Measurements from ENCODE around the gene FAM25A.
"Not testable (repeated sequence)": the region's sequence is repeated elsewhere in the genome, so short reads cannot be mapped to it uniquely, and the experiment has no call there.

Gene FAM25A

DNA sequence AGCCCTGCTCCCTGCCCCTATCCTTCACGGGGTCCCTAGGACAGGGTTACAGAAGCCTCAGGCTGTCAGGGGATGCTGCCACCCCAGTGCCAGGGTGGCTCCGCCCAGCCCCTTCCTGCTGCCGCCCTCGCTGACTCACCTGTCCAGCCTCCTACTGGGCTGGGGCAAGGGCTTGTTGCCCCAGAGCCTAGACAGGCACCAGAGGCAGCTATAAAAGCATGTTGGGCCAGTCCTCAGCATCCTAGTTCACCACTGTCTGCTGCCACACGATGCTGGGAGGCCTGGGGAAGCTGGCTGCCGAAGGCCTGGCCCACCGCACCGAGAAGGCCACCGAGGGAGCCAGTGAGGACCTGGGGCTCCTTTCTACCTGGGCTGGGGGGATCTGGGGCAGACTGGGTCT, at the start of gene FAM25A:
Gene FAM25A, plus strand, starts transcription at position 239 of the 400 bp plus-strand sequence. Its CDS starts 31 bp downstream, at position 270.
- DNase-seq (ENCODE audit: low read depth), result not testable (repeated sequence)

DNA sequence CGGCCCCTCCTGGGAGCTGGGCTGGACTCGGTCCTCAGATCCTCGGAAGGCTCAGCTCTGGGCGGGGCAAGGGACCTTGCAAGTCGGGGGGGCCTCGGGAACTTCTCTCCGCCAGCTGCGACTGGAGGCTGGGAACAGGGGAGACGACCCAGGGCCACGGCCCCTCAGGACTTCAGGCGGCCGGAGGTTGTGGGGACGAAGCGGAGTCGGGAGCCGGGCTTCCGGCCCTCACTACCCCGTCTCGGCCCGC, 49.2 kb upstream of the FAM25A start:
- DNase-seq (ENCODE audit: low read depth), result no peak

DNA sequence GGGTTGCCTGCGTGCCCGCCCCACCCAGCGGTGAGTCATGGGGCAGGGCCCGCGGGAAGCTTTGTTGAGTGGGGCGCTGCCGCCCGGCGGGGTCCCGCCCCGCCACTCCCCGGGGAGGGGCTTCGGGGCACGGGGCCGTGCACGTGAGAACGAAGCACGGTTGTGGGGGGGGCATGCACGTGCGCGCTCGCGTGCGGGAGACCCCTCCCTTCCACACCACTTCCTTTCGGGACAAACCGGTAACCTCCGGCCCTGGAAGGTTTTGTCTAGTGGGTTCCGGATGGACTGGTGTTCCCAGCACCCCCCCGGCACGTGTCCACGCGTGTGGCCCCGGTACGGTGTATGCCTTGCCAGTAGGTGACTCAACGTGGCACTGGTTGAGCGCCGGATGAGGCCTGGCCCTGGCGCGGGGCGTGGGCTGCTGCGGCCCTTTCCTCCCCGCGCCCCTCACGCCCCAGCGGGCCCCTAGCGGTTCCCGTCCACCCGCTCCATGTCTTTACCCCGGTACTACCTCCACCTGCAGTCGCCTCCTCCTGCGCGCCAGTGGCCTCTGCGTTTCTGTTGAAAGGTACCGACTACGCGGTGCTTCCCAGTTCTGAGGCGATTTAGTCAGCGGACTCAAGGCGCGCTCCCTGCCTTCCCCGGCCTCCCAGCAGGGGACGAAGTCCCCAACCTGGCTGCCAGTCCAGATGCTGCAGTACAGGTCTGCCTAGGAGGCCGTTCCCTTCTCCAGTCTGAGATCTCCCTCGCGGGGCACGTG, 48.7 kb upstream of the FAM25A start:
- peak; percentile 76 for DNase-seq (ENCODE audit: low read depth)

DNA sequence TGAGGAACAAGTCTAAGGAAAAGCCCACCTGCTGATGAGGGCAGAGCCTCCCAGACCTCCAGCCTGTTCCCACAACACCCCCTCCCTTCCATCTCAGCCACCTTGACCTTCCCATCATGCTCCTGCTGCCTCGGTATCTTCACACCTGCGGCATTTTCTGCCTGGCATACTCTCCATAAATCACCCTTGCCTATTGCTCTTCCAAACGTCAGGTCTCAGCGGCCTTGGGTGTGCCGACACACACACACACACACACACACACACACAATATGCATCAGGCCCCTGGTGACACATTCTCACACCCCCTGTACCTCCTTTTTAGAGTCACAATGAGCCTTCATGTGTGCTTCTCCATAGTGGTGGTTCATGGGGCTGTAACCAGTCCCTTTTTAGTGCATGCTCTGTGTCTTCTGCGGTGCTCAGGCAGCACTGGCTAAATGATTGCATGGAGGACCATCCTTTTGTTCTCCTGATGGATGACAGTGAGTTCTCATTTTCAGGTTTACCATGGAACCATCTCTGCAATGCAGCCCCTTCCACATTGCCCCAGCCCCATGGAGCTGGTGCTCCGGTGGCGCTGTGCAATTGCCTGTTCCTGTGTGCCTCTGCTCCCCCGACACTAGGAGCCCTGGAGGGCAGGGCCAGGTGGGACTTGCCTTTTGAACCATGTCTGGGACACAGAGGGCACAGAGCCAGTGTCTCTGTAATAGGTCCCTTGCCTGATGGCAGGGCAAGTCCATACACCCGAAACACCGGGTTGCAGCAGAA, 47.3 kb upstream of the FAM25A start:
- DNase-seq (ENCODE audit: low read depth), result no peak

DNA sequence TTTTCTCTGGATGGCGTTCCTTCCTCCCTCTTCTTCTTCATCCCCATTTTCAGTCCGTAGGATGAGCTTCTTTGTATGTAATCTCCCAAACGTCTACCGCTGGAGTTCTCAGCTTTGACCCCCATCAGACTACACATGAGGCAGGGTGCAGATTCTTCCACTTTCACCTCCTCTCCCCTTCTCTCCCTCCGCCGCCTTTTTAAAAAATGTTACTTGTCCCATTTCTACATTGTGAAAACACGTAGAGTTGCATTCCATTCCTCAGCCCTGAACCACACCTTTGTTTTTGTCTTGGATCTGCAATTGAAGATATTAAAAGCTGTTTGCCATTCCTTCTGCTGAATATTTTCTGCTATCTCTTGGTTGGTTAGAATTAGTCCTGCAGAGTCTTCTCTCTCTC, 45.6 kb upstream of the FAM25A start:
- DNase-seq (ENCODE audit: low read depth), result no peak

DNA sequence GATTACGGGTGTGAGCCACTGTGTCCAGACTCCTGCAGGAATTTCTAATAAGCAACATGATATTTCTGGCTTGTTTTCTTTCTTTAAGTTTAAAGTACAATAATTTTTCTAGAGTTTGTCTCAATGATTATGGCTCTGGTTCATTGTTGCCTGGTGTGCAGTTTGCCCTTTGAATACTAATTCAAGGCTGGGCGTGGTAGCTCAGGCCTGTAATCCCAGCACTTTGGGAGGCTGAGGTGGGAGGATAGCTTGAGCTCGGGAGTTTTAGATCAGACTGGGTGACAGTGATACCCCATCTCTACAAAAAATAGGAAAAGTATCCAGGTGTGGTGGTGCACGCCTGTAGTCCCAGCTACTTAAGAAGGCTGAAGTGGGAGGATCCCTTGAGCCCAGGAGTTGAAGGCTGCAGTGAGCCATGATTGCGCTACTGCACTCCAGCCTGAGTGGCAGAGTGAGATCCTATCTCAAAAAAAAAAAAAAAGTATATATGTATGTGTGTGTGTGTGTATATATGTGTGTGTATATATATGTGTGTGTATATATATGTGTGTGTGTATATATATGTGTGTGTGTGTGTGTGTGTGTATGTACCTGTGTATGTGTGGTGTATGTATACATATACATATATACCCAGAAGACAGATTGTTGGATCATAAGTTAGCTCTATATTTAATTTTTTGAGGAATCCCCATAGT, 43.6 kb upstream of the FAM25A start:
- DNase-seq (ENCODE audit: low read depth), result no peak

DNA sequence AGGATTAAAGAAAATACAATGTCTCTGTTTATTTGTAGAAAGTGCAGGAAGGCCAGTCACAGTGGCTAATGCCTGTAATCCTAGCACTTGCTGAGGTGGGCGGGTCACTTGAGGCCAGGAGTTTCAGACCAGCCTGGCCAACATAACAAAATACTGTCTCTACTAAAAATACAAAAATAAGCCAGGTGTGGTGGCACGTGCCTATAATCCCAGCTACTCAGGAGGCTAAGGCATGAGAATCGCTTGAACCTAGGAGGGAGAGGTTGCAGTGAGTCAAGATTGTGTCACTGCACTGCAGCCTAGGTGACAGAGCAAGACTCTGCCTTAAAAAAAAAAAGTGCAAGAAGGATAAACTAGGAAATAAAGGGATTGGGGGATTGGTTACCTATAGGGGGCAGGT, 41.6 kb upstream of the FAM25A start:
- not testable (repeated sequence) for DNase-seq (ENCODE audit: low read depth)

DNA sequence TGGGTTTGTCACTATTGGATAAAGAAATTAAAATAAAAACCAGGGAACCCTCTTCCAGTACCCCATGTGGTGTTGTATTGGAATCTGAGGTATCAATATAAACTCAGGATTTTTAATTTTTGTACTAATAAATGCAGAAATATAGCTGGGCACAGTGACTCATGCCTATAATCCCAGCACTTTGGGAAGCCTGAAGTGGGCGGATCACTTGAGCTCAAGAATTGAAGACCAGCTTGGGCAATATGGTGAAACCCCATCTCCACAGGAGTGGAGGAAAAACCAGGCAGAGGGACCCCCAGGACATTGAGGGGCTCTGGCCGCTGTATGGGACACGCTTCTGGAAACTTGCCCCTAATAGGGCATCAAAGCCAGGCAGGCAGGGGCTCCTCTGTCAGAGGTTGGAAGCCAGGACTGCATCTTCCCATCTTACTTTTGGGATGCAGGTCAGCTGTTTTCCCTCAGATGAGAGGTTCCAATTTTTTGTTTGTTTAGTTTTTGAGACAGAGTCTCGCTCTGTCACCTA, 40.7 kb upstream of the FAM25A start:
- DNase-seq (ENCODE audit: low read depth), result no peak

DNA sequence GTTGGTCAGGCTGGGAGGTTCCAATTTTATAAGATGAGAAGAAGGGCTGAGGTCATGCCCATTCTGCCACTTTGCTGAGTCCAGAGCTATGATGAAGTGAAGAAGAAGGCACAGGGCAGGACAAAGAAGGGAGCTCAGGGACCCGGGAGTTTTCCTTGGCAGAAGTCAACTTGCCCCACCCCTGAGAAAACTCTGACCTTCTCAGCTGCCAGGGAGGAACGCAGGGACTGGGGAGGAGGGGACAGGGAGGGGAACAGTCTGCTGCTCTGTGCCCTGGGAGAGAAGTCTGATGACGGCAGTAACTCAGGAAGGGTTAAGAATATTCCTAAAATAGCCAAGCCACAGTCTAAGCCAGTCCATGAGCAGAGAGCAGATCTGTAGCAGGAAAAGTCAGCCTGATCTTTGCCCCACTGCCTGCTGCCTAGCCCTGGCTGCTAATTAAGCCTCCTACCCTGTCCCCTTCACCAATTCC, 40.1 kb upstream of the FAM25A start:
- no peak for DNase-seq (ENCODE audit: low read depth)

DNA sequence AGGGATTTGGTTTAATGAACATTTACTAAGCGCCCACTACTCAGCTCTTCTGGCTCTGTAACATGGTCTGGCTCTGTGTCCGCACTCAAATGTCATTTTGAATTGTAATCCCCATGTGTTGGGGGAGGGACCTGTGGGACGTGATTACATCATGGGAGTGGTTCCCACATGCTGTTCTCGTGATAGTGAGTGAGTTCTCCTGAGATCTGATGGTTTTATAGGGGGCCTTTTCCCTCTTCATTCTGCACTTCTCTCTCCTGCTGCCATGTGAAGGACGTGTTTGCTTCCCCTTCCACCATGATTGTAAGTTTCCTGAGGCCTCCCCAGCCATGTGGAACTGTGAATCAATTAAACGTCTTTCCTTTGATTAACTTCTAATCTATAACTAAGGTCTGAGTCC, 39.1 kb upstream of the FAM25A start:
- DNase-seq (ENCODE audit: low read depth), result not testable (repeated sequence)

DNA sequence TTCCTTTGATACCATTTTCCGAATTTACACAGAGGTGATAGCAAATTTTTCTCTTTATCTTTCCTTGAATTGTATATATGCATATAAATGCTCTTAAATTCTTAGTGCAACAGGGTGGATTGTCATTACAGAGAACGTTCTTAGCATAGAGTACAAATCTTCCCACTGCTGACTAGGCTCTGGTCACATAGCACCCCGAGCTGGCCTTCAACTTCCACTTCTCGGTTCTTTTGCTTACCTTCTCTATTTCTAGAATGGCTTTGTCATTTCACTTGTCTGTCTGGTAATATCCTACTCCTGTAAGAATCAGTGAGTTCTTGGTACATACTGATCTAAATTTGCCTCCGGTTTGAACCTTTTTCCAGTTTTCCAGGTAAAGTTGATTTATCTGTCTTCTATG, 38.4 kb upstream of the FAM25A start:
- no peak for DNase-seq (ENCODE audit: low read depth)

DNA sequence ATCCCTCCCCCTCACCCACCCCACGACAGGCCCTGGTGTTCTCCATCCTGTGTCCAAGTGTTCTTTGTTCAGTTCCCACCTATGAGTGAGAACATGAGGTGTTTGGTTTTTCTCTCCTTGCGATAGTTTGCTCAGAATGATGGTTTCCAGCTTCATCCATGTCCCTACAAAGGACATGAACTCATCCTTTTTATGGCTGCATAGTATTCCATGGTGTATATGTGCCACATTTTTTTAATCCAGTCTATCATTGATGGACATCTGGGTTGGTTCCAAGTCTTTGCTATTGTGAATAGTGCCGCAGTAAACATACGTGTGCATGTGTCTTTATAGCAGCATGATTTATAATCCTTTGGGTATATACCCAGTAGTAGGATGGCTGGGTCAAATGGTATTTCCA, 35.6 kb upstream of the FAM25A start:
- not testable (repeated sequence) for DNase-seq (ENCODE audit: low read depth)

DNA sequence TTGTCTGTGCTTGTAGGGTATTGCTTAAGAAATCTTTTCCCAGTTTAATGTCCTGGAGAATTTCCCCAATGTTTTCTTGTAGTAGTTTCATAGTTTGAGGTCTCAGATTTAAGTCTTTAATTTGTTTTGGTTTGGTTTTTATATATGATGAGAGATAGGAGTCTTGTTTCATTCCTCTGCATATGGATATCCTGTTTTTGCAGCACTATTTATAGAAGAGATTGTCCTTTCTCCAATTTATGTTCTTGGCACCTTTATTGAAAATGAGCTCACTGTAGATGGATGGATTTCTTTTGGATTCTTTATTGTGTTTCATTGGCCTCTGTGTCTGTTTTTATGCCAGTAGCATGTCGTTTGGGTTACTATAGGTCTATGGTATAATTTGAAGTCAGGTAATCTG, 31.6 kb upstream of the FAM25A start:
- DNase-seq (ENCODE audit: low read depth), result no peak

DNA sequence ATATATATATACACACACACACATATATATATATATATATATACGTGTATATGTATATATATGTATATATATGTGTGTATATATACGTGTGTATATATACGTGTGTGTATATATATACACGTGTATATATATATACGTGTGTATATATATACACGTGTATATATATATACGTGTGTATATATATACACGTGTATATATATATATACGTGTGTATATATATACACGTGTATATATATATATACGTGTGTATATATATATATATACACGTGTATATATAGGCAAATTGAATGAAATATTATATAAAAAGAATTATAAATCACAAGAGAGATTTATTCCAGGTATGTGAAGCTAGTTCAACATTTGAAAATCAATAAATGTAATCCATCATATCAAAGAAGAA, 28.7 kb upstream of the FAM25A start:
- DNase-seq (ENCODE audit: low read depth), result not testable (repeated sequence)

DNA sequence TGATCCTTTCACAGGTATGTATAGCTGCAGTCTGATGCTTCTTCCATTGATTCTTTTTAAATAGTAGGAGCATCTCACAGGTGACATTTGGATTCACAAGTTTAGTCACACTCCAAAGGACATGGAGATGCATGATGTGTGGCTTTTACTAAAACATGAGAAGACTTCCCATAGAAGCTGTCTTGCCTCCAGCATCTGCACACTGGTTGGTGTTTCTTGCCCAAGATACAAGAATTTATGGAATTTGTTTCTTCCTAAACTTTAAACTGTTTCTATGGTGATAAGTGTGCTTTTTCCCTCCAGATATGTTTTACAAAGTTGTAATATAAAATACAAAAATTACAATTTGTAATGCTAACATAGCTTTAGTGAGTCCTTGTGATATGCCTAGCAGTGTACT, 27.6 kb upstream of the FAM25A start:
- DNase-seq (ENCODE audit: low read depth), result no peak

DNA sequence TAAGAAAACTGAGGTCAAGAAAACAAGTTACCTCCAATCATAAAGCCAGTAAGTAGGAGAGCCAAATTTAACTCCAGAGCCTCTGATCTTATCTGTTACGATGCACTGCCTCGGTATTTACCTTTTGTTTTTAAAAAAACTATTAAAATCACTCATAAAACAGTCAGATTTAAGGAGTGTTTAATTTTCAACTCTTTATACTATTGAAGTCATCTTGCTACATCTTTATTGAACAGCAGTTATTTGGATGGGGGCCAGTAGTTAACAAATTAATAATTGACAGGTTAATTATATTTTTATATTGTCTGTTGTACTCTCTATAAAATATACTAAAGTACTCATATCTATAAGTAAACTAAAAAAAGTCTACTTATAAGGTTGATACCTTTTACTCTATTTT, 27.2 kb upstream of the FAM25A start:
- DNase-seq (ENCODE audit: low read depth), result no peak

DNA sequence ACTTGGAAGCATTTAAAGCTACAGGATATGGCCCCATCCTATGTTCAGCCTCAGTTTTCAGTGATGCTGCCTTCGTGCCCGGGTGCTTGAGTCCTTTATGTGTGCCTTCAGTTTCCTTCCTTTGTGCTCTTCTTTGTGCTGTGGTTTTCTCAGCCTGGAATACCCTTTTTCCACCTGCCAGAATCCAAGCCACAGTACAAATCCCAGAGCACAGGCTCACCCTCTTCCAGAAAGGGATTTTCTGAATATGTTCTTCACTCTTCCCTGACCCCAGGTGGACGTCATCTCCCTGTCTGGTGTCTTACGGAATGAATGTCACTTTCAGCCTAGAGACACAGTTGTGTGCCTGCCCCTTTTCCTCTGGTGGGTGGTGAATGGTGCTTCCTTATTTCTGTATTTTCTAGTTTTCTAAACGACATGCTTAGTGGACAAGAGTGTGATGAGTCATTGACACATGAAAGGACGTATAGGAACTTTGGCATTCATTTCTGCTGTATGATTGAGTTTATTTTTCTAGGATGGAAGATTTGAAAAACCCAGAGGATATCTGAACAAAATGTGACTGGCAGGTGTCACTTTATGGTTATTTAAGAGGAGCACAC, 20.2 kb upstream of the FAM25A start:
- DNase-seq (ENCODE audit: low read depth), result not testable (repeated sequence)

DNA sequence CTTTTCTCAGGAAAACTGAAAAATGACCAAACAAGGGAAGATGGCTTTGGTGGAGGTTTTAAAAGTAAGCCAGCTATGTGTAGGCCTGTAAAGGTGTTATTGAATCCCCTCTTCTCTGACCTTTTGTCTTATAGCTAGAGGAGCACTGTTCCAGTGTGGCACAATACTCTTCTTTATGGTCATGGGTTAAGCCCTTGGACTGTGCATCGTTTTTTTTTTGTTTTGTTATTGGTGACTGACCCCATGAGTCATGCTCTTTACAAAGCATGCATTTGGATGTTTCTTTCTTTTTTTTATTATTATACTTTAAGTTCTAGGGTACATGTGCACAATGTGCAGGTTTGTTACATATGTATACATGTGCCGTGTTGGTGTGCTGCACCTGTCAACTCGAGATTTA, 19.6 kb upstream of the FAM25A start:
- peak; percentile 22 for DNase-seq (ENCODE audit: low read depth)

DNA sequence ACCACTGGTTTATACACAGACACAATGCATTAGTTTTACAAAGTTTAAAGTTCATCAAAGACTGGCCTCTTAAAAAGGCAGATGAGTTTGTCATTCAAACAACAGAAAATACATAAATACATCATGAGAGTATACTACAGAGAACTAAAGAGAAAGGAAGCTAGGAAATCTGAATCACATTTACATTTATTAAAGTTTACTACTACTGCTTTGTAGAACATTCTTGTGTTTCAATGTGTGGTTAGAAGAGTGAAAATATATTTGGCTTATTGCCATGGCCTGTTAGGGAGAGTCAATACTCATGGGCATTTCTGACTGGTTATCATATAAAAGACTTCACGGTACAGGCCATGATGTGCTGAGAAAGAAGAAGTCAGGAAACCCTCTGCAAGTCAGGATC, 13.0 kb upstream of the FAM25A start:
- DNase-seq (ENCODE audit: low read depth), result not testable (repeated sequence)

DNA sequence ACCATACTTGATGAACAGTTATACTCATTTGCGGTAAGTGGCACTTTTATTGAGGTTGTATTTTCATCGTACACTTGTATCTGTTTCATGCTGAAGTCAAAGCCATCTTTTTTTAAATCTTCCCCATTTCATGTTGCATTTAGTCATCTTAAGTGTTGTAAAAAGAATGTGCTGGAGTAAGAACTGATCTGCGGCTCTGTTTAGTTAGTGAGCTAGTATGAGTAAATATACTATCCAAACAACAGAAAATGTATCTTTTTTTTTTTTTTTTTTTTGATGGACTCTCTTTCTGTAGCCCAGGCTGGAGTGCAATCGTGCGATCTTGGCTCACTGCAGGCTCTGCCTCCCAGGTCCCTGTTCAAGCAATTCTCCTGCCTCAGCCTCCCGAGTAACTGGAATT, 12.4 kb upstream of the FAM25A start:
- not testable (repeated sequence) for DNase-seq (ENCODE audit: low read depth)

DNA sequence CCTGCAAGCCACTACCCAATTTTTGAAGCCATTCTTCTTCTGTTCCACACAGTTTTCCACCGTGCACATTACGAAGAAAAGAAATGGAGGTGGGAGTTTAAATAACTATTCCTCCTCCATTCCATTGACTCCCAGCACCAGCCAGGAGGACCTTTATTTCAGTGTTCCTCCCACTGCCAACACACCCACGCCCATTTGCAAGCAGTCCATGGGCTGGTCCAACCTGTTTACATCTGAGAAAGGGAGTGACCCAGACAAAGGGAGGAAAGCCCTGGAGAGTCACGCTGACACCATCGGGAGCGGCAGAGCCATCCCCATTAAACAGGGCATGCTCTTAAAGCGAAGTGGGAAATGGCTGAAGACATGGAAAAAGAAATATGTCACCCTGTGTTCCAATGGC, 11.8 kb upstream of the FAM25A start:
- not testable (repeated sequence) for DNase-seq (ENCODE audit: low read depth)

DNA sequence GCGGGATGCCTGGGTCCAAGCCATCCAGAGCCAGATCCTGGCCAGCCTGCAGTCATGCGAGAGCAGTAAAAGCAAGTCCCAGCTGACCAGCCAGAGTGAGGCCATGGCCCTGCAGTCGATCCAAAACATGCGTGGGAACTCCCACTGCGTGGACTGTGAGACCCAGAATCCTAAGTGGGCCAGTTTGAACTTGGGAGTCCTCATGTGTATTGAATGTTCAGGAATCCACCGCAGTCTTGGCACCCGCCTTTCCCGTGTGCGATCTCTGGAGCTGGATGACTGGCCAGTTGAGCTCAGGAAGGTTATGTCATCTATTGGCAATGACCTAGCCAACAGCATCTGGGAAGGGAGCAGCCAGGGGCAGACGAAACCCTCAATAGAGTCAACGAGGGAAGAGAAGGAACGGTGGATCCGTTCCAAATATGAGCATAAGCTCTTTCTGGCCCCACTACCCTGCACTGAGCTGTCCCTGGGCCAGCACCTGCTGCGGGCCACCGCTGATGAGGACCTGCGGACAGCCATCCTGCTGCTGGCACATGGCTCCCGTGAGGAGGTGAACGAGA, 10.9 kb upstream of the FAM25A start:
- DNase-seq (ENCODE audit: low read depth), result not testable (repeated sequence)

Measured in fibroblast of the conjunctiva (primary cell).